SH-SY5Y (cell line): Measurements from ENCODE around the gene CHRNA3.

Experiments used
- GATA2 ChIP-seq: IDR thresholded peaks from 2 replicates; pipeline ENCODE4 v1.6.1; 2011; ENCODE audit warnings: mild to moderate bottlenecking, low read depth, low read length
- GATA3 ChIP-seq: IDR thresholded peaks from 2 replicates; pipeline ENCODE4 v1.6.1; 2011; ENCODE audit warnings: low read depth, mild to moderate bottlenecking, low read length, moderate library complexity

- TF ChIP-seq GATA2 = no peak
- TF ChIP-seq GATA3 = no peak
Observed at GRCh38 chr15:78666010-78666409, 45.2 kb upstream of the CHRNA3 start.
